Medulla oblongata (tissue), 1 donor: ENCODE data around the gene COL12A1.
"Not testable (repeated sequence)": the region's sequence is repeated elsewhere in the genome, so short reads cannot be mapped to it uniquely, and the experiment has no call there.

Experiments used
- DNase-seq: peaks from one replicate; pipeline ENCODE4 v3.0.0-alpha.2; 2015; ENCODE audit errors: extremely low spot score

COL12A1 gene

GRCh38 chr6:75213112-75213511, 7.3 kb upstream of the COL12A1 start:
- DNase-seq = peak; percentile 60

DNA sequence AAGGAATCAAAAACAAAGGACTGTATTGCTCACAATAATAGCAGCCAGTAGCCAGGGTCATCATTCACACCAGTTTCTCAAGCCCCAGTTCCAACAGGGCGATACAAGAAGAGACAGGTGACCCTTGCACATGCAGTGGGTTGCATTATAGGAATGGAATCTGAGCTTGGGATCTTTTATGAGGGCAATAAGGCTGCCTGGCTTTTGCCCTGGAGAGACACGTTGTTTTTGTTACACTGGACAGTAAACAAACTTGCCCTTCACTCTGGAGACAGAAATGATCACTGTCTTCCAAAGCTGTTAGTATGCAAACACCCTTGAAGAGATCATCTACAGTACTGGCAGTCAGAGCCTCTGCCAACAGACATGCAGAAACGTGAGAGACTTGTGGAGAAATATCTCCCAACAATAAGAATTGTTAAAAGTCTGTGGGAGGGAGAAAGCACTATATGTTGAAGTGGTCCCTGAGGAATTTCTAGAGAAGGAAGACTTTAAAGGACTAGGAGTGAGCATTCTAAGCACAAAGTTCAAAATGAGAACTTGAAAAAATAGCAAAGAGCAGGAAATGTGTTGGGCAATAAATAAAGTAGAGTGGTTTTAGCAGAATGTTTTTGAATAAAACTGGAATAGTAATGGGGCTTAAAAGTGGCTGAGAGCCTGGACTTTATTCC, 6.2 kb upstream of the COL12A1 start:
- no peak for DNase-seq

GRCh38 chr6:75210885-75211739, 5.3 kb upstream of the COL12A1 start:
- DNase-seq = peak; percentile 86

GRCh38 chr6:75209184-75209723, 3.4 kb upstream of the COL12A1 start:
- DNase-seq = no peak

DNA sequence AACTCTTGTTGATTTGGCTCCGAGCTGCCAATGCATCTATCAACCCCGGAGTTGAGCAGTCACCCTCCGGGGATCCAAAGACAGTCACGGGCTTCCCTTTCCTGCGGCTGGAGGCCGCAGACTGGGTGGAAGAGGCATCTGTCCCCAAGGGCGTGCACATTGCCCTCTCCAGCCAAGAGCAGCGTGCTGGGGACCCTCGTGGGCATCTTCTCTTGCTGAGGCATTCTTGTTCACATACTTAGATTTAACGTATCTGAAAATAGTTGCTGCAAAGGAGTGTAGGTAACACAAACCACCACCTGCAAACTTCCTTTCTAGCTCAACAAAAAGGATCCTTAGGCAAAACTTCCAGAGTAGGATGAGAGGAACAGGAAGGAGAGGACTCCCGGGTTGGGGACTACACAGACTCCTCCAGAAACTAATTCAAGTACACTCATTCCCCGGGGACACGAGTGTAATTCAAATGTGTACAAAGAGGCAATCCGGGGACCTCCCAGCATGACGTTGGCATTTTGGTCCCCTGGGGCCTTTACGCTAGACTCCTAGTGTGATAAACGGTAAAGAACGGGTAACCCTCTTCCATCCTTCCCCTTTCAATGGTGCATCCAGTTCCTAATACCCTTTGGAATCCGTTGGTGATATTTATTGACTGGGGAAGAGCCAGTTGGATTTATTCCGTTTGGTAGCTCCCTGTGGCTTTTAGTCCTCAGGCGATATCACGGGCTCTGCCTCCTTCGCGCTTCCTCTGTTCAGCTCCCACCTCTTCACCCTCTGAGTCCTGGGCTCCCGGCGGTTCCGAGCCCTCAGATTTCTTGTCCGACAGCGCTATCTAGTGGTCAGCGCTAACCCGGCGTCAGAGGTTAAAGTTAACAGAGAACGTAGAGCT, 2.7 kb upstream of the COL12A1 start:
- DNase-seq = peak; percentile 91

DNA sequence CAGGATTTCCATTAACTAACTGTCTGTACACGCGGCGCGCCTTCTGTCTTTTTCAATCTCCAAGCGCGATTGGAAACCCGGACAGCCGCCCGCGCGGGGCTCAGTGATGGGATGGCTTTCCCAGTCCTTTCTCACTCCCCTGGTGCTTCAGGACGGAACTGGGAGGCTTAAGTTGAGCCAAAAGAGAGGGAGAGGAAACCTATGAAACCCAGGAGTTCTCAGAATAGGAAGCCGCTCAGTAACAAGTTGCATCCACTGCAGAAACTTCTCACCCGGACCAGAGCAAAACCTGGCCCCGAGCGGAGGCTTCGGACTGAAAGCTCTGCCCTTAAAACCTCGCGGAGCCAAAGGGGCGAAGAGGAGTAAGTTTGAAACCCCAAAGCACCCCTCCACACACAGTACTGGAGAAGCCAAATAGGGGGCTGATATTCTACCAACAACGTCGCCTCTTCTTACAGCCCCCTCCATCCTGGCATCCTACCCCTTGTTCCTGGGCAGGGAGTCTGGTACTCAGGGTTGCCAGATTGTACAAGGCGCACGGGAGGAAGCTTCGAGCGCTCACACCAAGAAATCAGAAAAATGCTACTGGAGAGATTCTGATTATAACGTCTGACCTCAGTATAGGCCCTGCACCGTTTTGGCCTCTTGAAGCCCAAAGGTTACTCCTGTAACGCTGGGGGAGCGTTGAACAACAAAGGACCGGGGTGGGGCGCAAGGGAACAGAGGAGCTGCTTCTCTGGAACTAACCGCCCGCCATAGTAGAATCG, 906 bp upstream of the COL12A1 start:
- no peak for DNase-seq

- DNase-seq = no peak
Observed at GRCh38 chr6:75204959-75205775, 686 bp downstream of the COL12A1 start.

- DNase-seq = peak; percentile 75
Observed at GRCh38 chr6:75204217-75204958, 1.5 kb downstream of the COL12A1 start.

DNA sequence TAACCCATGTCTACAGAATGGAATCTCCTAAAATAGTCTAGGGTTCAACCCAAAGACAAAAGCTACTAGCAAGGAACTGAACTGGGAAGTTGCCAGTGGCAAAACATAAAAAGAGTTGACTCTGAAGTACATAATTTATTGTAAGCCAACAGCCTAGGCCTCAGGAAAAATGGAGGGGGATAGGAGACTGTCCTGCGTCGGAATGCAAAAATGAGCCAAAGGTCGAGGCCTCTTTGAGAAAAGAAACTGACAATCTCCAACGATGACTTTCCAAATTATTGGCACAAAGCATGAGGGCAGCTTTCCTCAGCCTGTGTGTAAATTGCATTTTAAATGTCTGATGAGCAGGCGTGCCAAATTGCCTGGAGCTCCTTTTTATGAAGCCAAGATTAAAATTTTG, 2.1 kb downstream of the COL12A1 start:
- no peak for DNase-seq

GRCh38 chr6:75202676-75203131, 3.1 kb downstream of the COL12A1 start:
- DNase-seq = no peak

DNA sequence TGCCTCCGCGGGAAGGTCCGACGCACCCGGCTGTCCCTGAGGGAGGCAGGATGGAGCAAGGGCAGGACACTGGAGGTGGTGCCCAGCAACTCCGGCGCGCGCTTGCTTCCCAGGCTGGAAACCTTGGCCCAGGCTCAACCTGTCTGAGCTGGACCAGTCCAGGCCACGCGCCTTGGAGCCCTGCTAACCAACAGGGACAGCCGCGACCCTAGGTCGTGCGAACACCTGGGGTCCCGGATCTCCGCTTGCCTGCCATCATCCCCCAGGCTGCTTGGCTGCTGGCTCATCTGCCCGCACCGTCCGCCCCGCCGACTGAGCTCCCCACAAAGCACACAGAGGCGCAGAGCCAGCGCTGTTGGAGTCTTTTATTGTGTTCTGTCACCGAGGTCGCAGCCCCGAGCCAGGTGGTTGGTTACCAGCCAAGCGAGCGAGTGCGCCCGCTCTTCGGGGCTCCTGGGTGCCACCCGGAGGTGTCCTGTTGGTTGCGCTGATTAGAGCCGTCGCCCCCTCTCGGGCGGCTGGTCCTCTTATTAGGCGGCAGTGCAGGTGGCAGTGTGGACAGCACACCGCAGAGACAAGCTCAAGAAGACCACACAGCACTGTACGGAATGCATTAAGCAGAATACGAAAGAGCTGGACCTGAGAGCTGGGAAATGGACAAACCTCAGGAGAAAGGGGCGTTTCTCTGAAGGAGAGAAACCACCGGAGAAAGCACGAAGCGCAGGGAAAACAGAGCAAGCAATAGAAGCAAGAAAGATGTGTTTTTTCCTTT, 3.8 kb downstream of the COL12A1 start:
- no peak for DNase-seq

DNA sequence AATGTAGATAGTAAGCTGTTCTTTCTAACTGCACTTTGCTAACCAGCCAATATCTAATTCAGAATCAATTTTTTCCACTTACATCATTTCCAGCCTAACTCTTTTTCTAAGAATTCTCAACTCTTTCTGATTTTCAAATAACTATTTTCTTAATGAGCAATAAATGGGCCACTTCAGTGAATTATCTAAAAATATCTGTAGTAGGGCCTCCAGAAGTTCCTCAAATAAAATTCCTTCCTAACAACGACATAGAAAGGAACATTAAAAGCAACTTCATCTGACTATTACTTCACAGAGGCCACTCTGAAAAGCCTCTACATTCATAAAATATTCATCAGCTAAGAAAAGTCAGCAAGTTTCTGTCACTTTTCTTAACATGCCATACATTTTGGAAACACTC, 4.8 kb downstream of the COL12A1 start:
- no peak for DNase-seq

- DNase-seq = no peak
Observed at GRCh38 chr6:75199889-75200288, 6.0 kb downstream of the COL12A1 start.

DNA sequence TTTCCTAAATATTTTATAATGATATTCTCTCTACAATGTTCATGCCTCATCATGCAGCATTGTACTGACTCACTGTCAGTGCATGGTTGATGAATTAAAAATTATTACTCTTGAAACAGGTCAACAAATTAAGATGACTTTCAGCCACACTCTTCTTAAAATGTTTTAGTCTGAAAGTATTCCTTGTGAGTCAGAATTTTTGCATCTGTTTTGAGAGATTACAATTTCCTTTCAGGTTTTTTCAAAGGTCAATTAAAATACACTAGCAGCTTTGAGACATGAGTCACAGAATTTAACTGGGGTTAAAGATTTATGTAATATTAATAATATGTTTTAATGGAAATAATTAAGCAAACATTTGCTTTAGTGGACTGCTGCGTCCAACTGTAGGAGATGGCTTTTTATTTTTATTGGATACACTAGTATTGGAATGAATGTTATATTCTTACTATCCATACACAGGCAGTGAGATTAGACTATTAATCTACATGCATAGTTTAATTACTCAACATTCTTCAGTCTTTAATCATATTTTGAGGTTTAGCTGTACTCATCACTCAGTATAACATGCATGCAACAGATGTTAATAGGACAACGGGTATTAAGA, 9.7 kb downstream of the COL12A1 start:
- no peak for DNase-seq

DNA sequence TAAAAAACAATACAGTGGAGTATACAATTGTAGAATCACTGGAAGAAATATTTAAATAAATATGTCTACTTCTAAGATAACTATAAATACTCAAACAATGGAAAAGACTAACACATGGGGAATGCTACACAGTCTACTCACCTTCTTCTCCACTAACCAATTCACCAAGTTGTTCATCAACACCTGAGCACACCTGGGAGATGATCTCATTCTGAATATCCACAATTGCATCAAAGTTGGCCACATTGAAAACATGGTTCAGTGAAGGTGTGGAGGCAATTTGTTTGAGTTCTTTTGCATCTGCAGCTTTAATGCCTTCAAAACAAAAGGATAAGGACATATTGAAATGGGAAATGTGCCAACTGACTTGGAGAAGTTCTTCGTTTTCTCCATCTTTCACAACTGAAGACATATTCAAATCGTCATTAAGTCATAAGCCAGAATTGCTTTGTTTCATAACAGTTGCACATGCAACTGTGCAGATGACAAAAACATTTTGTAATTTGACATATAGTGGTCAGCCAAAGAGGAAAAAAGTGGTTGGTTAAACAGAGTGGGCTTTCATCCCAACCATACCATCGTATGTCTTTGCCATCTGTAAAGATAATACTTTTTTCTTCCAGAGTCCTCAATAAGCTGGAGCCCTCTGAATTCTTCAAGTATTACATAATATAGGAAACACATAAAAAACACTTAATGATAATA, 17.5 kb downstream of the COL12A1 start:
- DNase-seq = no peak

DNA sequence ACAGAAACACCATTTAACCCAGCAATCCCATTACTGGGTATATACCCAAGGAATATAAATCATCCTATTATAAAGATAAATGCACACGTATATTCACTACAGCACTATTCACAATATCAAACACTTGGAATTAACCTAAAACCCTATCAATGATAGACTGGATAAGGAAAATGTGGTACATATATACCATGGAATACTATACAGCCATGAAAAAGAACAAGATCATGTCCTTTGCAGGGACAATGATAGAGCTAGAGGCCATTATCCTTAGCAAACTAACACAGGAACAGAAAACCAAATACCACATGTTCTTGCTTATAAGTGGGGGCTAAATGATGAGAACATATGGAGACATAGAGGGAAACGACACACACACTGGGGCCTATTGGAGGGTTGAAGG, 19.3 kb downstream of the COL12A1 start:
- DNase-seq = not testable (repeated sequence)

DNA sequence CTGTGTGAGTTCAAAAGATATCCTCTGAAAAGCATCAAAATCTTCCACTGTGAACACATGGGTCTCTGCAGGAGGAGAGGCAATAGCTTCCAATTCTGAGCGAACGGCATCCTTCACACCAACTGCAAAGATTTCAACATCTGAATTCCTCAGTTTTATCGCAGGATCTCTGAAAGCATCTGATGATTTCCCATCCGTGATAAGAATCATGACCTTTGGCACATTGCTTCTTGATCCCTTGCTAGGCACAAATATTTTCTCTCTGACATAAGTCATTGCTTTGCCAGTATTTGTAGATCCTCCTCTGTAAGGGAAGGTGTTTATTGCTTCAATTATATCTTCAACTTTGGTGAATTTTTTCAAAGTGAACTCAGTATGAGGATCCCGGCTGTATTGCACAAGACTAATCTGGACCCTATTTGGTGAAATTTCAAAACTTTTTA, 22.7 kb downstream of the COL12A1 start:
- DNase-seq = no peak

GRCh38 chr6:75180864-75181263, 25.0 kb downstream of the COL12A1 start:
- DNase-seq = no peak
